HG03571 (cell line): Measurements from ENCODE around the gene FOXD4L3.
"Not testable (repeated sequence)": the region's sequence is repeated elsewhere in the genome, so short reads cannot be mapped to it uniquely, and the experiment has no call there.

Source experiments
- ATAC-seq: cut with Tn5 transposase; IDR thresholded peaks from one replicate; pipeline ENCODE4 v1.9.1; 2021; ENCODE audit not compliant: unreplicated experiment

The FOXD4L3 gene

DNA sequence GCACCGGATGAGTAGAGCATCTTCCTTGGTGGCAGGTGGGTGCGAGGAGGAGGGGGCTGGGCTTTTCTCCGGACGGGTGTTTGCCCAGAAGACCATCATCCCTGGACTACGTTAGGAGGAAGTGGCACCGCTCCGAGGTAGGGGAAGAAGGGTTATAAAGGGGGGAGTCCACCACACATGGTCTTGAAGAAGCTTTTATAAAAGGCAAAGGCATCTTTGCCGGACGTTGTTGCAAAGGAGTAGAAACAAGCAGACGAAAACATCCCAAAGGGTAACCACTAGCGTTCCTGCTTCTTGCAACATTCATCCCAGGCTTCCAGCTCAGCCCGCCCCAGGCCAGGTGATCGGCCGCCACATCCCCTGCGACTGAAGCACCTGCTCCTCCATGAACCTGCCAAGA lies at the start of gene FOXD4L3:
TSS of gene FOXD4L3 (plus strand) at position 301 of the 400 bp plus-strand sequence. CDS start at position 386, 85 bp downstream.
- ATAC-seq = not testable (repeated sequence)

DNA sequence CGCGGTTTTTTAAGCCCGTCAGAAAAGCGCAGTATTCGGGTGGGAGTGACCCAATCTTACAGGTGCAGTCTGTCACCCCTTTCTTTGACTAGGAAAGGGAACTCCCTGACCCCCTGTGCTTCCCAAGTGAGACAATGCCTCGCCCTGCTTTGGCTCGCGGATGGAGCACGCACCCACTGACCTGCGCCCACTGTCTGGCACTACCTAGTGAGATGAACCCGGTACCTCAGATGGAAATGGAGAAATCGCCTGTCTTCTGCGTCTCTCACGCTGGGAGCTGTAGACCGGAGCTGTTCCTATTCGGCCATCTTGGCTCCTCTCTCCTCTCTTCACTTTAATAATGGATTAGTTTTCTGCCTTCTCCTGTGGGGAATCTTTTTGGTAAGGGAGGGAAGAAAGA lies 21.6 kb upstream of the FOXD4L3 start:
- ATAC-seq = not testable (repeated sequence)

DNA sequence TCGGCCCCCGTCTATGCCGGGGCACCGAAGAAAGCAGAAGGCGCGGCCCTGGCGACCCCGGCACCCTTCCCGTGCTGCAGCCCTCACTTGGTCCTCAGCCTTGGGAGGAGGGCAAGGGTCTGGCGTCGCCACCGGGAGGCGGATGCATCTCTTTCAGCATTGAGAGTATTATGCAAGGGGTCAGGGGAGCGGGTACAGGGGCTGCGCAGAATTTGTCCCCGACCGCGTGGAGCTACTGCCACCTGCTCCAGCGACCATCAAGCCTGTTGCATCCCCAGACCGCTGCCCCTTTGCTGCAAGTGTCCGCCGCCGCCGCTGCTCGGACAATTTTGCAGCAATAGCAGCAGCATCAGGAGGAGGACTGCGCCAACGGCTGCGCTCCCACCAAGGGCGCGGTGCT lies 1.1 kb downstream of the FOXD4L3 start:
- not testable (repeated sequence) for ATAC-seq

DNA sequence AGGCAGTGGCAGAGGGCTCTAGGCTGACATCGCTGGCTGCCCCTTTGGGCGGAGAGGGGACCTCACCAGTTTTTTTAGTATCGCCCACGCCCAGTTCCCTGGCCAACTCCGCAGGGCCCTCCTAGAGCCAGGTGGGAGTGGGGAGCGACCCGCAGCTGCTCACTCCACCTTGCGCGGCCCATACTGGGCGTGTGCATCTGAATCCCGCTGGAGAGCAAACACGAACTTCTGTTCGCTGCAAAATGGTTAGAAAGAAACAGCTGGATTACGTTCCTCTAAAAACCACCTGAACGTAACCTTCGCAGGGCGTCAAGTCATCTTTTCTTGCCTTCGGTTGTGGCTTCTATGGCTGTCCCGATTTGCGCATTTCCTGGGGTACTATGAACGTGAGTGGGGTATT lies 1.5 kb downstream of the FOXD4L3 start:
- ATAC-seq = not testable (repeated sequence)

DNA sequence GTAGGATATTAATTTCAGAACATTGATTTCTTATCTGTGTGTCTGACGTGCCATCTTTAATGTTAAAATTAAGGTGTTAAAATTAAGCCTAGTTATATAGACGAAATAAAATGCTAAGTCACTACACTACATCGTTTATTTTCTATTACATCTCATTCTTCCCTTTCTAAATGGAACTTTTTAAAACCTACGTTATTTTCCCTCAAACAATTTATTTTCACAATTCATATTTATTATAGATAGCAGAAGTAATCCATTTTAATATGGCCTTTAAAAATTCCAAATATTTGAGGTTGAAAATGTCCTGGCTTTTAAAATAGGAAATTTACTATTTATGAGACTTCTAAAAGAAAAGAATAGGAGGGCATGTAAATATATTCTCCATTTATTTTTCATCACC lies 2.1 kb downstream of the FOXD4L3 start:
- not testable (repeated sequence) for ATAC-seq

DNA sequence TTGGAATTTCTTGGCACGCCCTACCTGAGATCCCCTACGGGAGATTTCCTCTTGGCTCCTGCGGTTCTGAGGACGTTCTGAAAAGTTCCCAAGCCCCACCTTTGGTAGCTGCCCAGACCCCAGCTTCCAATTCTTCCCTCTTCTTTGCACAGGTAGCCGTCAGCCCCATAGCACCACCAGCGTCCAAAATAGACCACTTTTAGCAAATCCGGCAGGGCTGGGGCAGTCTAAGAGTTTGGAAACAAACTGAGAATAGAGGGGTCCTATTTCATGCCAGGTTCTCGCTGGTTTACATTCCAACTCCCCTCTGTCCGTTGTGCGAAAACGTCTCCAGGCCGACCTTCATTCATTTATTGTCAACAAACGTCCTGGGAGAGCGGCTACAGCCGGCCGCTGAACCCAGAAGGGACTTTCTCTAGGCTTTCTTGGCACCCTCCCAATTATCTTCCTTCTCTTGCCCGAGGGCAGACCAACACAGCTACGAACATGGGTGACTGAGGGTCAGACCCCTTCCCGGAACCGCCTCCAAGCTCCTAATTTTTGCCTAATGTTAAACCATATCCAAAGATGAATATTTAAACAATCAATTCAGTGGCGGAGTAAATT lies 3.1 kb downstream of the FOXD4L3 start:
- not testable (repeated sequence) for ATAC-seq

DNA sequence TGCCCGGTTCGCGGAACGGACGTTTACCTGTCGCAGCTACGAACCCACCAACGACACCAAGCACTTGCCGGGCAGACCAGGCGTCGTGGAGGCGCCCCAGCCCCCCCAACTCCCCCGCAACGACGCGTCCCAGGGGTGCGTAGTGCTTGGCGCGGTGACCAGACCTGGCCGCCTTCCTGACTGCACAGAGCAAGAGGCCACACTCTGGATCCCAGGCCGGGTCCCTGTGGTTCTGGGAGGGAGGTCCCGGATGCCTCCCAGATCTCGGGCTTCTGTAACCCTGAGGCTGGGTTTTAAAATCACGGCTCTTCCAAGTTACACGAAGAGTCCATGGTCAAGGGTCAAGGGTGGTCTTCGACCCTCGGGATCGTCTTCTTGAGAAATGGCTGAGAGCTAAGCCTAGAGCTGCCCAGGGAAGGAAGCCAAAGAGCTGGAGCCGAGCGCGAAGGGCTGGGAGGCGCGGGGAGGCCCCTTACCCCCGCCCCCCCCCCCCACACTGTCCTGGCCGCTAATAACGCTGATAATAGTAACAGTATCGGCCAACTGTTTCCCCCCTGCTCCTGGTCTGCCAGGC lies 3.8 kb downstream of the FOXD4L3 start:
- ATAC-seq = not testable (repeated sequence)

DNA sequence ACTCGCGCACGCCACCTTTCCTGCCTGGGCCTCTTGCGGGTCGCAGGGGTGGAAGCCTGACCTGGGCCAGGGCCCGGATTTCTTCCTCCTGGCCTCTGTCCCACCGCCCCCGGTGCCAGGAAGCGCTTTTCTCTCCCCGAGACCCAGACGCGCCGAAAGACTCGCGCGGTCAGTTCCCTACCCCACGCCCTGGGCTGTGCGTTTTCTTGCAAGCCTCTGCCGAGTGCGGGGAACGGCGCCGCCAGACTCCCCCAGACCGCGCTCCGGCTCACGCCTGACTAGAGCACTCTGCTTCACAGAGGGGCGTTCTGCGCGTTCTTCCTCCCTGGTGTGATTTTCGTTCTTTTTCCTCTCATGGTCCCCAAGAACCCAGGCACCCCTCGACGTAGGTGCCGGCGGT lies 4.5 kb downstream of the FOXD4L3 start:
- not testable (repeated sequence) for ATAC-seq

DNA sequence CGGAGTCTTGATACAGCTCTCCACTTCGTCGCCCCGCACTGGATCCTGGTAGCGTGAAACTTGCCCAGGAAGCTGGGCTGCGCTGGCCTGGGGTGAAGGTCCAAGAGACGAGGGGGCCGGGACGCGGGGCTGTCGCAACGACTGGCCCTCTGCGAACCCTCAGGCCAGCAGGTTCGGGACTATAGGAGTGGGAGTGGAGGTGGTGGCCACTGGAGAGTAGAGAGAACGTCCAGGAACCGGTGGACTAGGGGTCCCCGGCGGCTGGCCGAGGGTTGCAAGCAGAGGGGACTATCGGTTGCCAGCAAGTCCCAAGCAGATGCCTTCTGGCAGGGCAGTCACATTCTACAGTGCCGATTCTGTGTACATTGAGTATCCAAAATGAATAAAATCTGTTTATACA lies 5.0 kb downstream of the FOXD4L3 start:
- not testable (repeated sequence) for ATAC-seq

DNA sequence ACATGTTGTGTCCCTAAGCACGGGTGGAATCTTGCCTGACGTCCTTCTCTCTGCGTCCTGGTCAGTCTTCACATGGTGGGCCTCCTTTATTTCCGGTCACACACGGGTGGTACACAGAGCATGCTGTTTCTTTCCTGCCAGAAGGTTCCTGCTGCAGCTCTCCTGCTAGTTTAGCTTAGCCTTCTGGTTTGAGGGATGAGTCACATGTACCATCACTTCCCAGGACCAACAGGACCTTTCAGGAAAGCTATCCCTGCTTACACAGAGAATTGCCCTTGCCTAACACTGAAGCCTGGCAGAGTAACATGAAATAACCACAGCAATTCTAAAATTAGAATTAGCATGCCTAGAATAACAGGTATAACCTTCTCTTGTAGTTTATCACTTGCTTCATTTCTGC lies 8.5 kb downstream of the FOXD4L3 start:
- not testable (repeated sequence) for ATAC-seq

DNA sequence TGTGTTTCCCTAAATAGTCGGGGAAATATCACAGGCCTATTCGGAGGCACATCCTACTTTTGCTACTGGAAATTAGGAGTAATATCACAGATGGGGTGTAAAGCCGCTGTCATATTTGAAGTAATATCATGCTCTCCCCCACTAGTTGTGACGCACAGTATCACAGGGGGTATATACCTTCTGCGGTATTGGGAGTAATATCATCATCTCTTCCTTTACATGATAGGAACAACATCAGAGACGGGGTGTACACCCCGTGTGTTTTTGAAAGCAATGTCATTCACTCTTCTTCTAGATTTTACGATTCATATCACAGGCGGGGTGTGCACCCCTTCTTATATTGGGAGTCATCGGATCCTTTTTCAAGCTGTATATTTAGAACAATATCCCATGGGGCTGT lies 15.5 kb downstream of the FOXD4L3 start:
- not testable (repeated sequence) for ATAC-seq

DNA sequence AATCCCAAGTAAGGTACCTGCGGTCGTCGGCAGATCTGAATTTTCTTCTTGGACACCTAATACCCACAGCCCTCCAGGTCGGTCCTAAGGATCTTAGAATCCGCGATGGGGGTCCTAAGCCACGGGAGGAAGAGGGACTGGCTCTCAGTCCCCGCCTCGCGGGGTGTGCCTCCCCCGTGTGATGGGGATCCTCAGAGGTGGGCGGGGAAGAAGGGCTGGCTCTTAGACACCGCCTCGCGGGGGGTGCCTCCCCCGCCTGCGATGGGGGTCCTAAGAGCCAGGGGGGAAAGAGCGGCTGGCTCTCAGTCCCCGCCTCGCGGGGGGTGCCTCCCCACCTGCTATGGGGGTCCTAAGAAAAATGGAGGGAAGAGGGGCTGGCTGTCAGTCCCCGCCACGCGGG lies 21.1 kb downstream of the FOXD4L3 start:
- not testable (repeated sequence) for ATAC-seq

DNA sequence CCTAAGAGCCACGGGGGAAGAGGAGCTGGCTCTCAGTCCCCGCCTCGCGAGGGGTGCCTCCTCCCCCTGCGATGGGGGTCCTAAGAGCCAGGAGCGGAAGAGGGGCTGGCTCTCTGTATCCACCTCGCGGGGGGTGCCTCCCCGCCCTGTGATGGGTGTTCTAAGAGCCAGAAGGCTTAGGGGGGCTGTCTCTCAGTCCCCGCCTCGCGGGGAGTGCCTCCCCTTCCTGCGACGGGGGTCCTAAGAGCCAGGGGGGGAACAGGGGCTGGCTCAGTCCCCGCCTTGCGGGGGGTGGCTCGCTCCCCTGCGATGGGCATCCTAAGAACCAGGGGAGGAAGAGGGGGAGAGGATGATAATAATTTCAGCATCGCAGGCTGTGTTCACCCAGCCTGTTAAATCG lies 21.9 kb downstream of the FOXD4L3 start:
- ATAC-seq = not testable (repeated sequence)

DNA sequence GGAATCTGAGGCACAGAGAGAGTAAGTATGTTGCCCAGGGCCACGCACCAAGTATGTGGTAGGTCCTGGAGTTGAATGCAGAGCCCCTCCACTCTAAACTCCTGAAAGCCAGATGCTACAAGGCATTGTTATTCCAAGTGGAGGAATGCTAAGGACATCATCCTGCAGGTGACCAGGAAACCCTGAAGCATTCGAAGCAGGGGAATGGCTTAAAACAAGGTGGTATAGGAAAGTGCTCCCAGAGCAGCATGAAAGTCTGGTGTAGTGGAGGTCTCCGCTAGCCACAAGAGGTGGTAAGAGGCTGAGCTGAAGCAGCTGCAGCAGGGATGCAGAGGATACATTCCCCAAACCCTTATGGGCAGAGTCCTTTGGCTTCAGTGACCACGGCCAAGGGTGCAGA lies 26.4 kb downstream of the FOXD4L3 start:
- ATAC-seq = not testable (repeated sequence)

DNA sequence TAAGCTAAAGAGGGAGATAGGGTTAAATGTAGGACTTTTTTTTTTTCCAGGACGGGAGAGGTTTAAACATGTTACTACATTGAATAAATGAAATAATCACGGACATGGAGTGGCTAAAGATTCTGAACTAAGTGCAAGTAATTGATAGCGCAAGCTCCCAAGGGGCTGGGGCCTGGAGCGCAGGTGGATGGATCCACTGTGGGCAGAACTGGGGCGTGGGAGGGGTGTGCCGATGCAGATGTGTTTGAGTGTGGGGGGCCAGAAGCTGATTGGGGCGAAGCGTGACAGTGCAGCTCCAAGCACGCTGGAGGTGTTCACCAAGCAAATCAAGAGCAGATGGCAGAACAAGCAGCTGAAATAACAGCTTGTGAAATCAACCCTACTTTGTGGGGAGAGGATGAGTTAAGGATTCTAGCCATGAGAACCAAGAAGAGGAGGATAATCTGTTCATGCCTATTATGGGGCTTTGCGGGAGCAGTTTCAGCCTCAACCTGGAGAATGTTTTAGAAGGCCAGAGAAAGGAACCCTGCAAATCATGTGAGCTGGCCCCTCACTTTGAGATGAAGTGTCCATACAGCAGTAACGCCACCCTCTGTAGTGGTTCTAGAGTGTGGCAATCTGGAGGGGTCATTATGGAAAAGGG lies 28.0 kb downstream of the FOXD4L3 start:
- not testable (repeated sequence) for ATAC-seq

DNA sequence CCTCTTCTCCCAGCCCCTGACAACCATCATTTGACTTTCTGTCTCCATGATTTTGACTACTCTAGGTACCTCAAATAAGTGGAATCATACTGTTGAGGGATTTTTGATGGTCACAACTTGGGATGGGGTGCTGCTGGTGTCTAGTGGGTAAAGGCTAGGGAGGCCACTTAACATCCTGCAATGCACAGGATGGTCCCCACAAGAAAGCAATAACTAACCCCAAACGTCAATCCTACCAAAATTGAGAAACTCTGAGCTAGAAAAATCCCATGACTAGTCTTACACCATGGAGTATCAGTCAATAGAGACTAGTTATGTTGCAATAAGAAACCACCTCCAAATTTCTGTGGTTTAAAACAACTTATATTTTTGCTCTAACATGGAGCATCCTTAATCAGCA lies 29.5 kb downstream of the FOXD4L3 start:
- ATAC-seq = not testable (repeated sequence)

DNA sequence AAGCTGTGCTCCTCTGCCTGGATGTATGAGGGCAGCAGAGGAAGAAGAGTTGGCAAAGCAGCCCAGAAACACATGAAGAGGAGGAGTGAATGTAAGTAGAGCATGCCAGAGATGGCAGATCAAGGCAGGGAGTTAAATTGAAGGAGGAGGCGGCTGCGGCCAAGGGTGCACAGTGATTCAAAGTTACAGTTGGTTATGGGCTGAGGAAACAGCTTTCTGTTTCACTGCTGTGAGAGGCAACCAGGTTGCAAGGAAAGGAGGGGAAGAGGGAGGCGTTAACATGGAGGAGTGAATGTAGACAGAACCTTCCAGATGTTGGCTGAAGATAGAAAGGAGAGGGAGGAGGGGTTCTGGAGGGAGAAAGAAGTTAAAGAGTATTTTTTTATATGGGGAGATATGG lies 33.3 kb downstream of the FOXD4L3 start:
- not testable (repeated sequence) for ATAC-seq

DNA sequence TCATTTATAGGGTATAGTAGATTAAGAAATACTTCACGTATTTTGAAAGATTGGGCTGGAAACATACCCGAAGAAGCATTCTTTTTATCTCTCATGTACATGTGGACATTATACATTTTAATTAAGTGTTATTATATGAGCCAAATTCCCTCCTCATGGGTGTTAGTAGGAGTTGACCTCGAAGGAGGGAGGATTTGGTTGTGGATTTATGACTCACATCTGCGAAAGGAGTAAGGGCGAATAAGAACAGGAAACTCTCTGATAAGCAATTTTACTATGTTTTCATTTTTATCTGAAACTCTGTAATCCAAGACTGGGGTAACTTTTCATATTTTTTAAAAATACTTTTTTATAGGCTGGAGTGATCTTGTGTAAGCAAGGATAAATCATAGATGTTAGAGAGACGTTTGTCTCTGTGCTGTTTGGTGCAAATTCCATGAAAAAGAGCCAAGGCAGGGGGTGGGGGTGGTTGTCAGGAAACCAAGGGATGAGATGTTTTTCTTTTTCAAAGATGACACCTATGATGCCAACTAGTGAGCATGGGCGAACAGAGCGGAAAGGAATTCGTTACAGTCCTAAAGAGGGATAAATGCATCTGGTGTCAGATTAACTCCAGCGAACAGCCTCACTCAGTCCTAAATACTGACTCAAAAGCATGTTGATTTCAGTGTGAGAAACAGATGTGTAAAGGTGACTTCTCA lies 34.1 kb downstream of the FOXD4L3 start:
- not testable (repeated sequence) for ATAC-seq

DNA sequence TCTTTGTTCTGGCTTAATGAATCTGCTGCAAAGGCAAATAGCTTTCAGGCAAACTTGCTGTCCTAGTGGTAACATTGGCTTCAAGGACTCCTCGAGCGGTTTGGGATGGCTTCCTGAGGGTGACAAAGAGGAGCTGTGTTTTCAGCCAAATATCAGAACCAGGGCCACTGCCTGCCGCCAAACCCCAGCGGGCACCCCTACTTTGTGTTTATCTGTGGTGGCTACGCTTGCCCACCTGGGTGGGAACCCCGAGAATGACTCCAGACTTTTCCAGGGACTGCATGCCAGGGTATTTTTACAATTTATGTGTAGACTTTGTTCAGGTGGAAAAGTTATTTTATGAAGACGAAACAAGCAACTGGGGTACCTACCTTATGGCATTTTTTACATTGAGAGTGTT lies 35.3 kb downstream of the FOXD4L3 start:
- not testable (repeated sequence) for ATAC-seq

DNA sequence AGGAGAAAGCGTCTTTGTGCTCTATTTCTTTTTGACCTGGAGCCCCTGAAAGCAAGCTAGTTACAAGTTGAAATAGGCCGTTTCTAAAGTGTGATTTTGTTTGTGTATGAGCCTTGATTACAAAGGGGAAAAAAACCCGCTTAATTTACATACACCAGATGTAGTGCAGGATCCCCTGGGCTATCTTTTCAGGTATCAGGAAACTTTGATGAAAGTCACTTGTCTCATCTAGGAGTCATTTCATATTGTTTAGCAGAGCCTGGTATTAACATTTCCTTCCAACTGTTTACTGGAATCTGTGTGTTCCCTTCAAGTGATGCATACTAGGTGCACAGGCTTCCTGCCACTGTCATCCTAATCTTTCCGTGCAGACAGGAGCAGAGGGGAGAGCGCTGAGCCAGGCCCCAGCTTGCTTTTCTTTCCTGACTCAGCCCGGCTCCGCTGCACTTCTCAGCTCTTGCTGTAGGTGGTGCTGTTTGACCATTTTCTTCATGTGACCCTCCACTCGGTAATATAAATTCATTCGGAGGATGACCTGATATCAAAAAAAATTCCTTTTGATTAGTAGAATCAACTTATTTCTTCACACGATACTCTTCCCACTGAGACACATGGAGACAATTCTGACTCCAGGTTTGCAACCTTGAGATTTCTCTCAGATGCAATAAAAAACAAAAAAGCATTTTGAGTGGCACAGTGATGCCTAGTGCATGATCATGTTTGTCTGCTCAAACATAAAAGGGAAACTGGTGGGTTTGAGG lies 39.8 kb downstream of the FOXD4L3 start:
- ATAC-seq = peak; percentile 81

DNA sequence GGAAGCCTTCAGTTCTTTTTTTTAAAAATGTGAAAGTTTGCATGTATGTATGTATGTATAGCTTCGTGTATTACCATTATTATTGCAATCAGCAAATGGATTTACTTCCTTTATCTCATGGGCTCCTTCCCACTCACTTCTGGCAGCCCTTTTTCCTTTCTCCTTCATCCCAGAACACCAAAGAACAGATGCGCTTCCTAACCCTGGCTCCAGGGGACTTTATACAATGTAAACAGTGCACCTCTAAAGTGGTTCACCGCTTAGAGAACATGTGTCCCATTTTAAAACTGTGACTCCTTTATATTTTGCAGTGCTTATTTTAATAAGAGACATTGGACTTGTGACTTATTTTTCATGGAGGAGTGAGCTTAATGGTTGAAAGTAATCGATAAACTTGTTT lies 40.6 kb downstream of the FOXD4L3 start:
- ATAC-seq = not testable (repeated sequence)
